HepG2 (cell line): ENCODE measurements around the gene LIMS2. TPM values are rescaled to one million over a fixed set of nuclear protein-coding genes. Genes with fewer than 3 reads are reported as not detected.

Source experiments
- ATAC-seq: fragments of 200-7000 bp; cut with Tn5 transposase; 3 replicates; pipeline ENCODE4 v1.9.1; 2020; ENCODE audit warnings: mild to moderate bottlenecking, moderate library complexity
- BruUV-seq: library from RNA; stranded (reverse); fragments of 400-500 nt; replicated peaks from 2 replicates; lab custom pipeline; 2021; lab: Mats Ljungman, UMichigan
- CTCF ChIA-PET: fragments of 300-600 bp; formaldehyde crosslinking; extraction: SDS; loops from one replicate; lab custom pipeline; 2021; ENCODE audit warnings: low total read pairs, inconsistent platforms, low intra/inter-chr PET ratio; lab: Yijun Ruan, JAX
- POLR2A ChIA-PET: fragments of 350-600 bp; sonication (Branson Sonifier 250); formaldehyde crosslinking; loops from one replicate; lab custom pipeline; 2020; ENCODE audit warnings: antibody characterized with exemption, inconsistent platforms; lab: Yijun Ruan, JAX
- DNase-seq: peaks from one replicate; pipeline ENCODE4 v3.0.0-alpha.2; 2015; ENCODE audit warnings: low spot score
- FAIRE-seq: peaks from 3 replicates; lab custom pipeline; 2011; peaks lifted over from hg19 to GRCh38; lab: Jason Lieb, UNC
- H2AFZ ChIP-seq: one replicate; pipeline ENCODE4 v1.6.1; 2011; ENCODE audit warnings: low read length, inconsistent platforms
- H3K27ac ChIP-seq: fragments of 300-600 bp; 3 replicates; pipeline ENCODE4 v1.8.0; 2011; ENCODE audit warnings: mixed run types, mild to moderate bottlenecking, mixed read lengths, low read length, inconsistent platforms; ENCODE audit not compliant: insufficient read depth; ENCODE audit errors: extremely low read length
- H3K27me3 ChIP-seq, 2 experiments: fragments of 200-600 bp in 1 of 2; 2 replicates in 1 of 2; 3 replicates in 1 of 2; pipeline versions ENCODE4 v1.6.0 to v1.8.0; 2011; ENCODE audit warnings: low read length in 2 of 2, mild to moderate bottlenecking in 2 of 2, moderate library complexity in 2 of 2, inconsistent platforms in 1 of 2; ENCODE audit not compliant: insufficient read depth in 2 of 2, control insufficient read depth in 1 of 2
- H3K36me3 ChIP-seq, 2 experiments: fragments of 200-600 bp in 1 of 2; replicated peaks in 1 of 2; 2 replicates in 1 of 2; 3 replicates in 1 of 2; pipeline versions ENCODE4 v1.5.1 to v1.8.0; 2011; ENCODE audit warnings: low read length in 2 of 2, inconsistent platforms in 1 of 2; ENCODE audit not compliant: insufficient read depth in 2 of 2, control insufficient read depth in 1 of 2
- H3K4me1 ChIP-seq: 2 replicates; pipeline ENCODE4 v1.5.1; 2012; ENCODE audit warnings: low read length, inconsistent platforms; ENCODE audit not compliant: insufficient read depth
- H3K4me2 ChIP-seq: 2 replicates; pipeline ENCODE4 v1.6.0; 2011; ENCODE audit warnings: low read depth, low read length, inconsistent platforms
- H3K4me3 ChIP-seq, 3 experiments: fragments of 200-600 bp in 1 of 3; sonication (generic), shearing (Covaris generic) in 1 of 3; replicated peaks in 1 of 3; 2 replicates each; pipeline ENCODE4 v1.5.1; 2011 to 2016; ENCODE audit warnings: low read length in 3 of 3, inconsistent platforms in 2 of 3, low read depth in 2 of 3, mild to moderate bottlenecking in 2 of 3, control low read depth in 1 of 3, mixed read lengths in 1 of 3; ENCODE audit not compliant: insufficient read depth in 1 of 3
- H3K79me2 ChIP-seq: one replicate; pipeline ENCODE4 v1.6.1; 2011; ENCODE audit warnings: low read length, inconsistent platforms; ENCODE audit not compliant: insufficient read depth
- H3K9ac ChIP-seq: 2 replicates; pipeline ENCODE4 v1.6.0; 2011; ENCODE audit warnings: mild to moderate bottlenecking, low read depth, low read length, inconsistent platforms; ENCODE audit not compliant: insufficient read depth
- H3K9me3 ChIP-seq: 2 replicates; pipeline ENCODE4 v1.5.1; 2012; ENCODE audit warnings: mild to moderate bottlenecking, low read length
- H4K20me1 ChIP-seq: 2 replicates; pipeline ENCODE4 v1.6.0; 2011; ENCODE audit warnings: inconsistent platforms, mild to moderate bottlenecking, low read length, moderate library complexity; ENCODE audit not compliant: insufficient read depth
- AKAP8 ChIP-seq: sonication (generic); formaldehyde crosslinking; IDR thresholded peaks from 2 replicates; pipeline ENCODE4 v1.5.1; 2020; ENCODE audit warnings: mild to moderate bottlenecking, missing genetic modification reagents
- ATF1 ChIP-seq: IDR thresholded peaks from 2 replicates; pipeline ENCODE4 v1.6.1; 2016; ENCODE audit warnings: mild to moderate bottlenecking, control low read depth
- CREM ChIP-seq, 2 experiments: sonication (generic) in 1 of 2; formaldehyde crosslinking in 1 of 2; IDR thresholded peaks; 2 replicates each; pipeline versions ENCODE4 v1.4.0 to v1.6.1; 2016 to 2020; ENCODE audit warnings: antibody characterized with exemption in 1 of 2, mild to moderate bottlenecking in 1 of 2, missing genetic modification reagents in 1 of 2
- CTCF ChIP-seq: sonication (generic); formaldehyde crosslinking; IDR thresholded peaks from 2 replicates; pipeline ENCODE4 v1.5.0; 2020; ENCODE audit warnings: mild to moderate bottlenecking, missing genetic modification reagents, moderate library complexity
- DDIT3 ChIP-seq: sonication (generic); formaldehyde crosslinking; IDR thresholded peaks from 2 replicates; pipeline ENCODE4 v1.4.0; 2020; ENCODE audit warnings: mild to moderate bottlenecking, missing genetic modification reagents
- EZH2 ChIP-seq: conservative IDR thresholded peaks from 2 replicates; pipeline ENCODE4 v1.6.1; 2012; ENCODE audit warnings: mild to moderate bottlenecking, low read depth, low read length, moderate library complexity
- KLF16 ChIP-seq, 2 experiments: sonication (generic) in 1 of 2; formaldehyde crosslinking in 1 of 2; IDR thresholded peaks; 2 replicates each; pipeline versions ENCODE4 v1.6.1 to v1.8.0; 2016 to 2023; ENCODE audit warnings: missing genetic modification reagents in 2 of 2, missing compliant biosample characterization in 1 of 2
- MIXL1 ChIP-seq: IDR thresholded peaks from 2 replicates; pipeline ENCODE4 v1.6.1; 2016
- SIN3A ChIP-seq: IDR thresholded peaks from 2 replicates; pipeline ENCODE4 v1.6.1; 2011; ENCODE audit warnings: low read depth, mild to moderate bottlenecking, control low read depth, low read length, borderline replicate concordance
- SMARCE1 ChIP-seq: fragments of 450-650 bp; IDR thresholded peaks from 2 replicates; pipeline ENCODE4 v1.6.1; 2017; ENCODE audit warnings: borderline replicate concordance
- TARDBP ChIP-seq: sonication (generic); formaldehyde crosslinking; IDR thresholded peaks from 2 replicates; pipeline ENCODE4 v1.8.0; 2022; ENCODE audit warnings: mild to moderate bottlenecking, missing genetic modification reagents
- ZBTB25 ChIP-seq: IDR thresholded peaks from 2 replicates; pipeline ENCODE4 v1.6.1; 2018; ENCODE audit warnings: missing genetic modification reagents
- ZNF160 ChIP-seq: sonication (generic); formaldehyde crosslinking; IDR thresholded peaks from 2 replicates; pipeline ENCODE4 v1.8.0; 2022; ENCODE audit warnings: mild to moderate bottlenecking, inconsistent platforms, missing genetic modification reagents
- ZNF503 ChIP-seq: sonication (generic); formaldehyde crosslinking; IDR thresholded peaks from 2 replicates; pipeline ENCODE4 v1.4.0; 2020; ENCODE audit warnings: missing genetic modification reagents
- ZNF577 ChIP-seq: sonication (generic); formaldehyde crosslinking; IDR thresholded peaks from 2 replicates; pipeline ENCODE4 v1.4.0; 2020; ENCODE audit warnings: mild to moderate bottlenecking, low read depth, missing genetic modification reagents, borderline replicate concordance
- ZNF740 ChIP-seq: sonication (generic); formaldehyde crosslinking; IDR thresholded peaks from 2 replicates; pipeline ENCODE4 v1.4.0; 2020; ENCODE audit warnings: missing genetic modification reagents
- ZNF788 ChIP-seq: sonication (generic); formaldehyde crosslinking; IDR thresholded peaks from 2 replicates; pipeline ENCODE4 v1.5.0; 2020; ENCODE audit warnings: mild to moderate bottlenecking, missing genetic modification reagents, borderline replicate concordance
- WGBS: methylation state at CpG from one replicate; pipeline ENCODE4 v1.1.6; 2017; ENCODE audit warnings: low lambda C conversion rate; 5-methylcytosine and 5-hydroxymethylcytosine counted together
- in situ Hi-C: cut with HindIII; loops from 2 replicates; pipeline ENCODE4 v1.10.0; 2017; ENCODE audit warnings: low pct_unique_long_range_greater_than_20kb; ENCODE audit not compliant: extremely low pct_ligation_motif_present
- intact Hi-C: fragments of 100-400 bp; cut with micrococcal nuclease; formaldehyde crosslinking; loops from one replicate; pipeline ENCODE4 v1.10.0; 2022; ENCODE audit not compliant: unreplicated experiment
- polyA plus RNA-seq, 8 experiments: library from polyadenylated mRNA; depleted of rRNA in 3 of 8; stranded (reverse) in 7 of 8; unstranded in 1 of 8; fragments of >200 nt; fragmentation: Illumina TruSeq in 4 of 8; extraction: Trizol in 4 of 8; gene quantifications; 2 replicates each; pipeline versions ENCODE4 v1.2.1 to v1.2.3, GENCODE V29; 2011 to 2016; ENCODE audit warnings: low read depth in 4 of 8, missing spikeins in 1 of 8, mixed read lengths in 1 of 8; ENCODE audit not compliant: insufficient read depth in 1 of 8
- total RNA-seq, 5 experiments: library from RNA; depleted of rRNA; stranded (reverse); fragments of >200 nt; fragmentation: Illumina TruSeq; extraction: Trizol; gene quantifications; 2 replicates each; pipeline ENCODE4 v1.2.3, GENCODE V29; 2016; ENCODE audit warnings: low read depth in 1 of 5

Gene LIMS2
- total and polyA plus RNA-seq, 2 of the 13 experiments (the other 11 are each of a cell fraction or from before 2014, with no cell fraction given) = 1.0 to 1.9 TPM

- WGBS = 24% methylated on average over 27 of the region's 28 CpGs
- ATAC-seq (peak; percentile 8; the same call in 1 of the 3 replicates), DNase-seq (no peak), FAIRE-seq (no peak)
- TF ChIP-seq EZH2 (peak; percentile 51; the same call in 1 of the 2 replicates), DDIT3 (no peak), CTCF (peak; percentile 4; the same call in 1 of the 2 replicates), MIXL1 (no peak), ZNF503 (CRISPR knock-in tag) (no peak), ZNF577 (CRISPR knock-in tag) (no peak), SIN3A (no peak), AKAP8 (no peak), ZBTB25 (CRISPR knock-in tag) (no peak), ZNF740 (CRISPR knock-in tag) (no peak), KLF16 (CRISPR knock-in tag; IDR thresholded peaks at IDR 0.05) (no peak), SMARCE1 (no peak), CREM (IDR thresholded peaks at IDR 0.05) (no peak), CREM (CRISPR knock-in tag; IDR thresholded peaks at IDR 0.05) (no peak), TARDBP (CRISPR knock-in tag) (no peak), ATF1 (CRISPR knock-in tag) (no peak), ZNF788 (no peak), ZNF160 (no peak)
- Histone ChIP-seq H4K20me1 (no peaks in the 10 kb centered on the region), H2AFZ (no peak overlapping the region), H3K9ac (no peak overlapping the region), H3K4me3 (no peak overlapping the region), H3K9me3 (no peaks in the 10 kb centered on the region), H3K36me3 (no peaks in the 10 kb centered on the region), H3K4me2 (no peak overlapping the region), H3K4me1 (no peaks in the 10 kb centered on the region), H3K27me3 (peaks cover 32 to 92% of the 10 kb centered on the region in 2 experiments), H3K27ac (no peak overlapping the region), H3K79me2 (no peaks in the 10 kb centered on the region)
- ChIA-PET CTCF (no interaction called here), POLR2A (no interaction called here)
- intact Hi-C loops (no loop called here), in situ Hi-C loops (no loop called here)
- no TSS peak for BruUV-seq
These were observed 48.2 kb downstream of the LIMS2 start for GRCh38 chr2:127626917-127627739.
